Type B pancreatic cell (in vitro differentiated cells): ENCODE results near the gene MYOZ1. TPM values are rescaled to one million over a fixed set of nuclear protein-coding genes. Genes with fewer than 3 reads are reported as not detected.

Experiments
- DNase-seq: peaks from one replicate; pipeline ENCODE4 v3.0.0; 2021; ENCODE audit warnings: mixed read lengths; ENCODE audit not compliant: unreplicated experiment; ENCODE audit errors: extremely low spot score
- H3K27ac Mint-ChIP-seq: 2 replicates; pipeline ENCODE4 v1.8.0; 2021; ENCODE audit warnings: mild to moderate bottlenecking, mixed read lengths
- H3K27me3 Mint-ChIP-seq: 2 replicates; pipeline ENCODE4 v1.8.0; 2021; ENCODE audit warnings: mixed read lengths
- H3K36me3 Mint-ChIP-seq: 2 replicates; pipeline ENCODE4 v1.8.0; 2021; ENCODE audit warnings: mixed read lengths
- H3K4me1 Mint-ChIP-seq: one replicate; pipeline ENCODE4 v1.8.0; 2021; ENCODE audit warnings: mixed read lengths; ENCODE audit not compliant: unreplicated experiment
- H3K4me3 Mint-ChIP-seq: 2 replicates; pipeline ENCODE4 v1.8.0; 2021; ENCODE audit warnings: mild to moderate bottlenecking, mixed read lengths
- H3K9me3 Mint-ChIP-seq: 2 replicates; pipeline ENCODE4 v1.8.0; 2021; ENCODE audit warnings: mixed read lengths
- total RNA-seq: library from RNA; stranded (reverse); gene quantifications from 2 replicates; pipeline ENCODE4 v1.2.1, GENCODE V29; 2021; ENCODE audit warnings: low replicate concordance
- TF ChIP-seq, protein P1 (sequence below): fragments of 200-600 bp; sonication (generic); conservative IDR thresholded peaks from 2 replicates; pipeline ENCODE4 v1.5.0; 2021; ENCODE audit warnings: antibody characterized with exemption, mild to moderate bottlenecking

Gene MYOZ1
- total RNA-seq, 1 donor from 2014 or later = 0.82 TPM

GRCh38 chr10:73635781-73636180, 5.5 kb downstream of the MYOZ1 start:
- H3K36me3 Mint-ChIP-seq = no peaks in the 10 kb centered on the region
- H3K27ac Mint-ChIP-seq = no peak overlapping the region
- H3K9me3 Mint-ChIP-seq = no peaks in the 10 kb centered on the region
- no peak overlapping the region for H3K4me3 Mint-ChIP-seq
- H3K4me1 Mint-ChIP-seq = no peaks in the 10 kb centered on the region
- TF ChIP-seq, protein P1, sequence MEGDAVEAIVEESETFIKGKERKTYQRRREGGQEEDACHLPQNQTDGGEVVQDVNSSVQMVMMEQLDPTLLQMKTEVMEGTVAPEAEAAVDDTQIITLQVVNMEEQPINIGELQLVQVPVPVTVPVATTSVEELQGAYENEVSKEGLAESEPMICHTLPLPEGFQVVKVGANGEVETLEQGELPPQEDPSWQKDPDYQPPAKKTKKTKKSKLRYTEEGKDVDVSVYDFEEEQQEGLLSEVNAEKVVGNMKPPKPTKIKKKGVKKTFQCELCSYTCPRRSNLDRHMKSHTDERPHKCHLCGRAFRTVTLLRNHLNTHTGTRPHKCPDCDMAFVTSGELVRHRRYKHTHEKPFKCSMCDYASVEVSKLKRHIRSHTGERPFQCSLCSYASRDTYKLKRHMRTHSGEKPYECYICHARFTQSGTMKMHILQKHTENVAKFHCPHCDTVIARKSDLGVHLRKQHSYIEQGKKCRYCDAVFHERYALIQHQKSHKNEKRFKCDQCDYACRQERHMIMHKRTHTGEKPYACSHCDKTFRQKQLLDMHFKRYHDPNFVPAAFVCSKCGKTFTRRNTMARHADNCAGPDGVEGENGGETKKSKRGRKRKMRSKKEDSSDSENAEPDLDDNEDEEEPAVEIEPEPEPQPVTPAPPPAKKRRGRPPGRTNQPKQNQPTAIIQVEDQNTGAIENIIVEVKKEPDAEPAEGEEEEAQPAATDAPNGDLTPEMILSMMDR = no peak
- peaks cover 3% of the 10 kb centered on the region for H3K27me3 Mint-ChIP-seq
- DNase-seq = no peak

DNA sequence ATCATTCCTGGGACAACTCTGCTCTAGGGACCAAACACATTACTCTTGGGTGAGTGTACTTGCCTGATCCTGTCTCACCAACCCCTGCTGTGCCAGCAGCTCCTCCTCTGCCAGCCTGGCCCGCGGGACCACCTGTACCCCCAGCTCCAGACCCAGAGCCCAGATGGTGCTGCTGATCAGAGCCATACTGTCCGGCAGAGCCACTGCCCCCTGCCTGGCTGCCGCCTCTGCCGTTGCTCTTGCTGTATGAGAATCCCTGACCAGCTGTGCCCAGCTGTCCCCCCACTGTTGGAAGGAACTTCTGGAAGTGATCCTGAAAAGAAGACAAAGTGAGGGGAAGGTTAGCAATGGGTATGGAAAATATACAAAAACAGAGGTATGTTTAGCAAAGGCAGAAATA, 6.9 kb downstream of the MYOZ1 start:
- Mint-ChIP-seq H3K27me3 (peaks cover 3% of the 10 kb centered on the region), H3K4me1 (no peaks in the 10 kb centered on the region), H3K36me3 (no peaks in the 10 kb centered on the region), H3K4me3 (no peak overlapping the region), H3K9me3 (no peaks in the 10 kb centered on the region), H3K27ac (no peak overlapping the region)
- TF ChIP-seq, protein P1 = no peak
- DNase-seq = no peak

DNA sequence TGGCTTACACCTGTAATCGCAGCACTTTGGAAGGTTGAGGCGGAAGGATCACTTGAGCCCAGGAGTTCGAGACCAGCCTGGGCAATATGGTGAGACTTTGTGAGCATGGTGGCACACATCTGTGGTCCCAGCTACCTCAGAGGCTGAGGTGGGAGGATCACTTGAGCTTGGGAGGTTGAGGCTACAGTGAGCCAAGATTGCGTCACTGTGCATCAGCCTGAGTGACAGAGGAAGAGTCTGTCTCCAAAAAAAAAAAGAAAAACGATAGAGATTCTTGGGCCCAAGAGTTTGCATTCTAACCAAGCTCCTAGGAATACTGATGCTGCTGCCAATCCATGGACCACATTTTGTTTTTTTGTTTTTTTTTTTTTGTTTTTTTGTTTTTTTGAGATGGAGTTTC, 12.1 kb downstream of the MYOZ1 start:
- Mint-ChIP-seq H3K27ac (no peak overlapping the region), H3K36me3 (peaks cover 4% of the 10 kb centered on the region), H3K4me3 (no peak overlapping the region), H3K4me1 (peaks cover 19% of the 10 kb centered on the region), H3K9me3 (peaks cover 4% of the 10 kb centered on the region), H3K27me3 (no peaks in the 10 kb centered on the region)
- DNase-seq = no peak
- TF ChIP-seq, protein P1 = no peak

GRCh38 chr10:73628405-73628804, 12.9 kb downstream of the MYOZ1 start:
- Mint-ChIP-seq H3K27me3 (no peaks in the 10 kb centered on the region), H3K36me3 (peaks cover 4% of the 10 kb centered on the region), H3K9me3 (peaks cover 4% of the 10 kb centered on the region), H3K27ac (no peak overlapping the region), H3K4me3 (no peak overlapping the region), H3K4me1 (peaks cover 19% of the 10 kb centered on the region)
- TF ChIP-seq, protein P1 = no peak
- DNase-seq = no peak

DNA sequence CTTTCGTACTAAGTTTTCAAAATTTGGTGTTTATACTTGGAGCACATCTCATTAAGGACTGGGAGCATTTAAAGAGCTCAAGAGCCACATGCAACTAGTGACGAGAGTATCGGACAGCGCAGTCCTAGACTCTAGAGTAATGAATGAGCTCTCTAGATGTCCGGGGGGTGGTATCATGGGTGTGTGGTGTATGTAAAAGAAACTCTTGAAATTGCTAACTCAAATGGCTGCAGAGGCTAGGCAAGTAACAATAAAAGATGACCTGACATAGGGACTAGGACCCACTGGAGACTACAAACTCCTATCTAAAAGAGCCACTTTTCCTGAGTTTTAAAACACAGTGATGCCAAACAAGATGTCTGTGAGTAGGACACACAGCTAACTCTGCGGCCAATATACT, 14.0 kb downstream of the MYOZ1 start:
- Mint-ChIP-seq H3K36me3 (peaks cover 4% of the 10 kb centered on the region), H3K9me3 (peaks cover 4% of the 10 kb centered on the region), H3K4me3 (peak overlapping the region; percentile 78), H3K27ac (peak overlapping the region; percentile 99), H3K27me3 (no peaks in the 10 kb centered on the region), H3K4me1 (peaks cover 19% of the 10 kb centered on the region)
- no peak for DNase-seq
- TF ChIP-seq, protein P1 = no peak
